Stimulated activated naive CD8-positive, alpha-beta T cell treated with anti-CD3 and anti-CD28 coated beads, Interleukin-15, amount 100 ng/mL, for 72 hours (primary cell): ENCODE results near the gene GNB4.

ENCODE experiments used
- ATAC-seq: fragments of 150-1000 bp; cut with Tn5 transposase; 2 replicates; pipeline ENCODE4 v1.10.0; 2021; ENCODE audit warnings: mild to moderate bottlenecking, moderate library complexity
- DNase-seq, 2 donors: peaks; one replicate each; pipeline ENCODE4 v3.0.0; 2021 to 2022
- H3K27ac Mint-ChIP-seq, 2 donors: one replicate each; pipeline ENCODE4 v1.8.0; 2022; ENCODE audit warnings: mild to moderate bottlenecking in 2 of 2, mixed read lengths in 2 of 2, moderate library complexity in 2 of 2
- H3K27me3 Mint-ChIP-seq: one replicate; pipeline ENCODE4 v1.8.0; 2022; ENCODE audit warnings: mixed read lengths
- H3K4me1 Mint-ChIP-seq: one replicate; pipeline ENCODE4 v1.8.0; 2022; ENCODE audit warnings: mild to moderate bottlenecking, mixed read lengths
- H3K4me3 Mint-ChIP-seq, 2 donors: one replicate each; pipeline ENCODE4 v1.8.0; 2022; ENCODE audit warnings: mild to moderate bottlenecking in 2 of 2, mixed read lengths in 2 of 2, moderate library complexity in 1 of 2
- H3K9me3 Mint-ChIP-seq, 2 donors: one replicate each; pipeline ENCODE4 v1.8.0; 2022; ENCODE audit warnings: mixed read lengths in 2 of 2

GNB4 gene

DNA sequence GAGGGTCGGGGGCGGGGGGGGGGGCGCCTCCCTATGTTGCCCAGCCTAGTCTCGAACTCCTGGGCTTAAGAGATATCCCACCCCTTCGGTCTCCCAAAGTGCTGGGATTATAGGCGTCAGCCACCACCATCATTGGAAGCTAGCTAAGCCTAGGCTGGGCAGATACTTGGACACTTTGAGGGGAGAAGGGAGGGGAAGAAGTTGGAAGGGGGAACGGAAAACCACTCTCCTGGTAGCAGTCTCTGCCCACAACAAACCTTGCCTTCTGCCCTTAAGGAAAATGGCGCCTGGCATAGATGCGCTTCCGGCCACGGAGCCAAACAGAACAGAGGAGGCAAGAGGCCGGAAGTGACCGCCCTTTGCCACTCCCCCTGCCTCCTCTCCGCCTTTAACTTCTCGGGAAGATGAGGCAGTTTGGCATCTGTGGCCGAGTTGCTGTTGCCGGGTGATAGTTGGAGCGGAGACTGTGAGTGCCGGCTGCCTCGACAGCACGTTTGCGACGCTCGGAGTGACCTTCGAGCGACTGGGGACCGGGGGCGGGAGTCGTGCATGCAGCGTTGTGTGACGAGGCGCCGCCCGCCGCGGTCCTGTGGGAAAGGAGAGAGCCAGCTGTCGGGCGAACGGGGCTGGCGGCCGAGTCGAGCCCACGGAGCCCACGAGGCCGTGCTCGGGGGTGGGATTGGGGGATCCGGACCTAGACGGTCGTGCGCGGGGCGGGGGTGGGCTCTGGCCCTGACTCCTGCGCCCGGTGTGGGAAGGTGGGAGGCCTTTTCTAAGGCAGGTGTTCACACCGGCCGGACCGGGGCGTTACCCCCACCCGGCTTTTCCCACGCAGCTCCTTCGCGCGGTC lies 103.7 kb downstream of the GNB4 start, which contains the start of gene MFN1:
Gene MFN1, plus strand, starts transcription at position 365 of the 850 bp plus-strand sequence. CDS start 1,143 bp downstream, outside the sequence.
- Mint-ChIP-seq H3K27me3 (no peaks in the 10 kb centered on the region), H3K4me3 (peak within 1 kb of the TSS; percentile 93 to 94), H3K27ac (peak within 1 kb of the TSS; percentile 94 to 96), H3K9me3 (no peaks in the 10 kb centered on the region), H3K4me1 (peaks cover 15% of the 10 kb centered on the region)
- ATAC-seq (peak; percentile 98), DNase-seq (peak; percentile 79 to 90)
